Uterus (tissue), 2 donors: Measurements from ENCODE around the gene FAM9C.

ENCODE experiments used
- CTCF ChIP-seq, 4 experiments: fragments of 200-600 bp in 2 of 4; fragments of 450-650 bp in 2 of 4; sonication (generic) in 2 of 4; IDR thresholded peaks; one replicate each; pipeline ENCODE4 v1.5.1; 2016 to 2019; ENCODE audit warnings: antibody characterized with exemption in 4 of 4, mild to moderate bottlenecking in 2 of 4, moderate library complexity in 1 of 4
- POLR2A ChIP-seq, 2 donors: fragments of 450-650 bp; IDR thresholded peaks; one replicate each; pipeline ENCODE4 v1.6.1; 2016; ENCODE audit warnings: antibody characterized with exemption in 2 of 2, mild to moderate bottlenecking in 1 of 2, moderate library complexity in 1 of 2

- no peak for TF ChIP-seq CTCF (IDR thresholded peaks at IDR 0.05)
- no peak for TF ChIP-seq POLR2A (IDR thresholded peaks at IDR 0.05)
These were observed 30.2 kb upstream of the FAM9C start for GRCh38 chrX:13074297-13075262.
